CD4-positive, alpha-beta T cell treated with Interleukin-12 subunit alpha and Interleukin-12 subunit beta, for 1 hour (primary cell): ENCODE results near the gene DNAJB6.
A peak's percentile ranks its signal among the peaks of the same experiment; 100 is the strongest.

Source experiments
- DNase-seq: peaks from one replicate; pipeline ENCODE4 v3.0.0-alpha.2; 2020

DNAJB6 gene

GRCh38 chr7:157397731-157398691, 61.2 kb downstream of the DNAJB6 start:
- DNase-seq = peak; percentile 26

GRCh38 chr7:157399086-157399687, 62.4 kb downstream of the DNAJB6 start:
- DNase-seq = no peak

GRCh38 chr7:157400171-157400860, 63.5 kb downstream of the DNAJB6 start:
- DNase-seq = no peak

- DNase-seq = no peak
Measured at GRCh38 chr7:157401567-157402387, 65.0 kb downstream of the DNAJB6 start.

- no peak for DNase-seq
Measured at GRCh38 chr7:157402388-157402703, 65.5 kb downstream of the DNAJB6 start.

- no peak for DNase-seq
Measured at GRCh38 chr7:157402911-157403534, 66.2 kb downstream of the DNAJB6 start.

GRCh38 chr7:157403646-157404401, 67.0 kb downstream of the DNAJB6 start:
- no peak for DNase-seq

- no peak for DNase-seq
Measured at GRCh38 chr7:157404845-157405481, 68.2 kb downstream of the DNAJB6 start.

- DNase-seq = no peak
Measured at GRCh38 chr7:157405501-157405900, 68.7 kb downstream of the DNAJB6 start.

- no peak for DNase-seq
Measured at GRCh38 chr7:157405914-157406810, 69.4 kb downstream of the DNAJB6 start.

- no peak for DNase-seq
Measured at GRCh38 chr7:157406971-157407370, 70.2 kb downstream of the DNAJB6 start.

GRCh38 chr7:157407512-157408257, 70.9 kb downstream of the DNAJB6 start:
- DNase-seq = no peak

- no peak for DNase-seq
Measured at GRCh38 chr7:157408258-157409101, 71.7 kb downstream of the DNAJB6 start.

GRCh38 chr7:157409149-157409752, 72.4 kb downstream of the DNAJB6 start:
- no peak for DNase-seq

- DNase-seq = no peak
Measured at GRCh38 chr7:157409753-157410727, 73.2 kb downstream of the DNAJB6 start.

- DNase-seq = no peak
Measured at GRCh38 chr7:157410831-157411556, 74.2 kb downstream of the DNAJB6 start.
